ENCODE data around the gene ARHGEF17.
A peak's percentile ranks its signal among the peaks of the same experiment; 100 is the strongest.
"Not testable (repeated sequence)": the region's sequence is repeated elsewhere in the genome, so short reads cannot be mapped to it uniquely, and the experiment has no call there.

The ARHGEF17 gene

GRCh38 chr11:73272680-73273038 is 35.4 kb upstream of the ARHGEF17 start:
- no peak for DNase-seq

- DNase-seq, result peak; percentile 41
Observed at GRCh38 chr11:73273222-73273895, 34.7 kb upstream of the ARHGEF17 start.

GRCh38 chr11:73274191-73274590 is 33.9 kb upstream of the ARHGEF17 start:
- not testable (repeated sequence) for DNase-seq

DNA sequence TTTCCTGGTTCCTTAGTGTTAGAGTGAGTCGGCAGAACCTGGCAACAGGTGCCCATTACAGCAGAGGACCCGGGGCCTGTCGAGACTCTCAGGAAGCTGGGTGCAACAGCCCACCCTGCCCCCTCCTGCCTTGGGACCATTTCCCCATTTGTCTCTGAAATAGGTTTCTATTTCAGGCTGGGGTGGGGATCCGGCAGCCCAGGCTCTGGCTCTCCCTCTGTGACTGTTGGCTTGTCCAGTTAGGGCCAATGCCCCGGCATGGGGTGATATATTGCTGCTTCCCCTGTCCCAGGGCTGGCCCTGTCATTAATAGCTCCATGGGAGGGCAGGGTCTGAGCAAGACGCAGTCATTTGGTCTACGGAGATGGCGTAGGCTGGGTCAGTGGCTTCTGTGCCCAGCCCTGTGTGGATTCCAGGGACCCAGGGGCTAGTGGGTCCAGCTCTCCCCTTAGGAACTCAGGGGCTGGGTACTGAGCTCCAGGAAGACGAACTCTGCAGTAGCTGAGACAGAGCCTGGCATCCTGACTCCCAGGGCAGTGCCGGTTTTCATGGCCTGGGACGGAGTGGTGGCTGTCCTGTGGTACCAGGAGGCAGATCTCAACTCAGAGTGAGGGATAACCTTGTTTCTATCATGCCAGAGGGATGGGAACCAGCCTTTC is 33.2 kb upstream of the ARHGEF17 start:
- no peak for DNase-seq

DNA sequence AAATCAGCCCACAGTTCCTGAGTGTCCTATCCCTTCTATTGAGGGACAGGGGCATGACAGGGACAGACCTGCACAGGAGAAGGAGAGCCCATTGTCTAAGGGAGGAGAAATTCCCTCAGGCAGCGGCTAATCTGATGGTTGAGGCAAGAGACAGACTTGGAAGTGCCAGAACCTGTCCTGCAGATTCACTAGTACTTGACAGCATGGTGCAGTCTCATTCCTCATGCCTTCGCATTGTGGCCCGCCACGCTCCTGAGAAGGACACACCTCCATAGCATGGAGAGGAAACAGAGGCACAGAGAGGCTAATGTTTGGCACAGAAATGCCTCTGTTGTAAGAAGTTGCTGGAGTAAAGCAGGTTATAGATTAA is 32.7 kb upstream of the ARHGEF17 start:
- no peak for DNase-seq

DNA sequence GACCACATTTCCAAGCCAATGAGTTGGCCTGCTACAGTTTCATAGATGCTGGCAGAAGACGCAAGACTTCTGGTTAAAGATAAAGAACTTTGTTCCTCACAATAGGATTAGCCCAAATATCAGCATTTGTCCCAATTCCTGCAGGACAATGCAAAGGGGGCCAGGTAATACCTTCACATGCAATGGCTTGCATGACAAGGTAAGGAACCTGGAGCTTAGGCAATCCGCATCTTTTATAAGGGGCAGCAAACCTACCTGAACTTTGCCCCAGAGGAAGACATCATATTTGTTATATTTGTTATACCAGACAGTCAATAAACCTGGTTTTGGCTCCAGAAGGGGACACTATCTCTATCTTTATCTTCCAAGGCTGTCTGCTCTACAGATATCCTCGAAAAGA is 30.6 kb upstream of the ARHGEF17 start:
- DNase-seq, result no peak

- no peak for DNase-seq
Observed at GRCh38 chr11:73280626-73281025, 27.4 kb upstream of the ARHGEF17 start.

GRCh38 chr11:73281201-73281741 is 26.8 kb upstream of the ARHGEF17 start:
- no peak for DNase-seq

GRCh38 chr11:73281796-73282660 is 26.0 kb upstream of the ARHGEF17 start:
- no peak for DNase-seq

GRCh38 chr11:73283276-73284000 is 24.6 kb upstream of the ARHGEF17 start:
- DNase-seq, result no peak

DNA sequence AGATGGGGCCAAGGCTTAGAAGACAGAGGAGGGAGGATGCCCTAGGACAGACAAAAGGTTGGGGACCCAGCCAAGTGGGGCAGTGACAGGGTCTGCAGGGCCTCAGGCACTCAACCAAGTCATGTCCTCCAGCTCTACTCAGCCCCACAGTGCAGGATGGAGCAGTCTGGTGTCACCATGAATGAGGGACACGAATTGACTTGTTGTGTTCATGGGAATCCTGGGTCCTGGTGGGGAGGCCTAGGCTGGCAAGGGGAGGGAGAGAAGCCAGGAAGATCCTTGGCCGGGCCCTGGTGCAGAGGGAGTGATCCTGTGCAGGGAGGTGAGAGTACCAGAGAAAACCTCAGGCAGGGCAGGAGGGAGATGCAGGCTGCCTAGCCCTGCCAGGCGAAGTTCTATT is 24.0 kb upstream of the ARHGEF17 start:
- DNase-seq, result no peak

DNA sequence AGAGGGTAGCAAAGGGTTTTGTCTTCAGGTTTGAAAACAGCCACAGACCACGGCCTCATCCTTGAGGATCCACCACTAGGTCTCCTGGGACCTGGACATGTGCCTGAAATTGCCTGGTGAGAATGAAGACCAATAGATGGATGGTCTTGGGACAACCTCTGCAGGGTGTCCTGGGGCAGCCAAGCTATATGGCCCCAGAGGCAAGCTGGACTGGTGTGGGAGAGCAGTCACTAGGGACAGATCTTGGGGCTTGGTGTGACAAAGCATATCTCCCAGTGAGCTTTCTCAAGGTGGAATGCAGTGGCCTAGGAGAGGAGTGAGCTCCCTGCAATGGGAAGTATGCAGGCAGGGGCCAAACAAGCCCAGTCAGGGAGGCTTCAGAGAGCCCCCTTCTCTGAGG is 22.4 kb upstream of the ARHGEF17 start:
- DNase-seq, result no peak

DNA sequence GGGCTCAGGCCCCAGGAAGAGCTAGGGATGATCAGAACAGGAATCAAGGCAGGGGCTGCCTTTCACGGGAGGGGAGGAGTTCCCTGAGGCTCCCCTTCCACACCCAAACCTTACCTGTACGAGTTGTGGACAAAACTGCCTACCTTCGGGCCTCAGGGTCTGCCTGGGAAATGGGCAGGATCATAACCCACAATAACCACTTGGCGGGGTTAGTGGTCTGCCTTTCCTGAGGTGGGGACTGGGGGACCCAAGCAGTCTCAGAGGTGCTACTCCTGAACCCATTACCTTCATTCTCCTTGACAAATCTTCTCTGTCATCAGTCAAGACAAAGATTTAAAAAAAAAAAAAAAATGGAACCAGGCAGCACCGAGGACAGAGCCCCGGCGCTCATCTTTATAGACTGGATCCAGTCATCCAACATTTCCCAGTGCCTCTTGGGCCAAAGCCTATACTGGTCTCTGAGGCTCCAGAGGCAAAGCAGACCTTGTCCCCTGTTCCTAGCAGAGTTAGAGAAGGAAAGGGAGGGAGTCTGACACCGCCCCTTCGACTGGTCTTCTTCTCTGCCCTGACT is 21.8 kb upstream of the ARHGEF17 start:
- no peak for DNase-seq

- DNase-seq, result no peak
Observed at GRCh38 chr11:73287400-73288101, 20.5 kb upstream of the ARHGEF17 start.

DNA sequence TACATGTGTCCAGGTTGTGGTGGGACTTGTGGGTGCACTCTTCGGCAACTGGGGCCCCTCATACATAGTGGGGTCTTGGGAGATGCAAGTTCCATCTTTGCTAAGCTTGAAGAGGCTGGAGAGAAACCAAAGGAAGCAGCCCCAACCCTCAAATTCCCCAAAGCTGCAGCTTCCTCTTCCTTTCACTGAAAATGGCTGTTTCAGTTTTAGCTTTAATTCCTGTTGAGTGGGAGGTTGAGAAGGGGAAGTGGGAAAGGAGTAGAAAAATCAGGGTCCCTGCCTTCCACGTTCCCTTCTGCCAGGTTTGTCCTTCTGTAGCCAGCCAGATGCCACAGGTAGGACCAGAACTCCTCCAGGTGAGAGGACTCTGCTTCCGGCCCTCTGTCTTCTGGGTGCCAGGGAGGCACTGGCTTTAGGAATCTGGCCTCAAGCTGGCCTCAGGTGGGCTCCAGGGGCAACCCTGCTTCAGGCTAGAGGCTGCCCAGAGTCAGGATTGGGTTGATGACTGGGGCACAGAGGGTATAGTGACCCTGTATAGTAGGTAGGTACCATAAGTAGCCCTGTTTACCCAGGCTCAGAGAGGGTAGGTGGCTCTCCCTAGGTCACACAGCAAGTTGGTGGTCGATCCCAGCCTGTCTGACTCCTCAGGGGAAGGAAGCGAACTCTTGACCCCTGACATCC is 19.7 kb upstream of the ARHGEF17 start:
- DNase-seq, result no peak

DNA sequence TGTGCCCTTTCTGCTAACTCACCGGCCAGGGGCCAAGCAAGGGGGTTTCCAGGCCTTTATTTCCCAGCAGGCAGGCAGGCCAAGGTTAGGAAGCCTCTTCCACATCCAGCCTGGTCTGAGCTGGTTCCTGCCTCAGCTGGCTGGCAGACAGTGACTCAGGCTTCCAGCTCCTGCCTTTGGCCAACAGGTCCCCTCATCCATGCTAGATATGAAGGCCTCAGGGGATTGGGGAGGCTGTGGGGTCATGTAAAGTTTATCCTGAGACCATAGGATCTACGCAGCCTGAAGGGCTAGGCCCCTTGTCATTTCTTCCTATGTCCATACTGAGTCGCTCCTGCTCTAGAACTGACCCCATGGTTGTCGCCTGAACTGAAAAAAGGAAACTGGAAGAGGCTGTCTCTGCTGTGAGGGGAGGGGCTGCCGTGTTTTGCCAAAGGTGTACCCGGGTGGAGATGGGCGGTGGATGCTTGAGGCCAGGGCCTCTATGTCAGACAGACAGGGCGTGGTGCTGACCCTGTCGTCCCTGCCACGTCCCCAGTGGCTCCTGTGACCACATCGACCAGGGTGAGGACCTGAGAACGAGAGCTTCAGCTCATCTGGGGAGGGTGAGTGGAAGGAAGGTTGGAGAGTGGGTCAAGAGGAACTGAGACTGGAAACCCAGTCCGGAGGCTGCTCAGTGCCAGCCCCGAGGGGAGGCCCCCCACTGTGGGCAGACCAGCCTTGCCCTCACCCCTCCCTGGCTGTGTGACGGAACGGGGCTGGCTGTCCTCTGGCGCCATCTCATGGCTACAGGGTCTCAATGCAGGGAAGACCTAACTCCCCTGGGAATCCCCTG is 19.0 kb upstream of the ARHGEF17 start:
- DNase-seq, result peak; percentile 42

GRCh38 chr11:73290536-73290935 is 17.5 kb upstream of the ARHGEF17 start:
- no peak for DNase-seq

GRCh38 chr11:73291196-73291595 is 16.9 kb upstream of the ARHGEF17 start:
- no peak for DNase-seq

- DNase-seq, result no peak
Observed at GRCh38 chr11:73291781-73292524, 16.1 kb upstream of the ARHGEF17 start.

DNA sequence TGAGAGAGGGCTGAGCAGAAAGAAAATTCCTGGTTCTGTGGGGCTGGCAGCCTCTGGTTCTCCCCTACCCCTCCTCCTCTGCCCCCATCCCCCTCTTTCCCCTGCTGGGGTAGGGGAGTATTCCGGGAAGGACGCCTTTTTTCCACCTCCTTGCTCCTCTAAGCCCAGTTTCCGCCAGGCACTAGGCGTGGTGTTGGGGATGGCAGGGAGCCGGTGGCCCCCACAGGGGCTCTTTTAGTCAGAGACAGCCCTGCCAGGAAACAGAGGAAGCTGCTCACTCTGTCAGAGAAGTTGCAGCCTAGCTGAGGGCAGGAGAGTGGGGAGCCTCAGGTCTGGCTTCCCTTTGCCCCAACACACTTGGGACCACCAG is 15.6 kb upstream of the ARHGEF17 start:
- DNase-seq, result no peak

Data from NCI-H1694 (cell line).